Kidney epithelial cell (primary cell): ENCODE measurements around the gene KCNIP4. TPM values are rescaled to one million over a fixed set of nuclear protein-coding genes. Genes with fewer than 3 reads are reported as not detected.

ENCODE experiments used
- DNase-seq: peaks from one replicate; pipeline ENCODE4 v3.0.0-alpha.2; 2010; ENCODE audit warnings: low read depth
- H3K27me3 ChIP-seq: 2 replicates; pipeline ENCODE4 v1.6.0; 2011; ENCODE audit warnings: low read length; ENCODE audit not compliant: control insufficient read depth, insufficient read depth
- H3K36me3 ChIP-seq: 2 replicates; pipeline ENCODE4 v1.5.1; 2011; ENCODE audit warnings: low read length; ENCODE audit not compliant: control insufficient read depth, insufficient read depth
- H3K4me3 ChIP-seq: 2 replicates; pipeline ENCODE4 v1.5.1; 2011; ENCODE audit warnings: low read depth, mild to moderate bottlenecking, control low read depth, low read length
- total RNA-seq: library from RNA; depleted of rRNA; stranded (reverse); fragments of >200 nt; gene quantifications from 2 replicates; pipeline ENCODE4 v1.2.3, GENCODE V29; 2015
- TF ChIP-seq, protein P1 (sequence below): IDR thresholded peaks from 2 replicates; pipeline ENCODE4 v1.5.1; 2011; ENCODE audit warnings: mild to moderate bottlenecking, moderate library complexity, low read length, control low read depth, inconsistent platforms; ENCODE audit not compliant: insufficient read depth, poor library complexity, severe bottlenecking

The KCNIP4 gene
- total RNA-seq, 1 donor from 2014 or later, result 5.5 TPM

DNA sequence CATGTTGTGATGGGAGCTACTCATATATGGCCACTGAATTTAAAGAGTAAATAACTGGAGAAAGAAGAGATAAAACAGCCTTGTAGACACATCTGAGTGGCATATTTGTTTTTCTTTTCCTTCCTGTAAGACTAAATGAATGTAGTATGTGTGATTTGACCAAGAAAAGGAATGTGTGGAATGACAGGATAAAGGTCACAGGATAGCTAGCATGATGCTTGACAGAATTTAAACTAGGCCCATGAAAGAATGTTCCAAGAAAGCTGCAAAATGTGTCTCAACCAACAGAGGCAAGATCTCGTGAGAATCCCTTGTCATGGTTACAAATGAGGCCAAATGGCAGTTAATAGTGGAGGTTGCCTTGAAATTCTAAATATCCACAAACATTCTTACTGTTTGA is 137.0 kb downstream of the KCNIP4 start:
- no peak for DNase-seq
- Histone ChIP-seq H3K36me3 (no peaks in the 10 kb centered on the region), H3K4me3 (no peak overlapping the region), H3K27me3 (no peaks in the 10 kb centered on the region)
- TF ChIP-seq, protein P1, sequence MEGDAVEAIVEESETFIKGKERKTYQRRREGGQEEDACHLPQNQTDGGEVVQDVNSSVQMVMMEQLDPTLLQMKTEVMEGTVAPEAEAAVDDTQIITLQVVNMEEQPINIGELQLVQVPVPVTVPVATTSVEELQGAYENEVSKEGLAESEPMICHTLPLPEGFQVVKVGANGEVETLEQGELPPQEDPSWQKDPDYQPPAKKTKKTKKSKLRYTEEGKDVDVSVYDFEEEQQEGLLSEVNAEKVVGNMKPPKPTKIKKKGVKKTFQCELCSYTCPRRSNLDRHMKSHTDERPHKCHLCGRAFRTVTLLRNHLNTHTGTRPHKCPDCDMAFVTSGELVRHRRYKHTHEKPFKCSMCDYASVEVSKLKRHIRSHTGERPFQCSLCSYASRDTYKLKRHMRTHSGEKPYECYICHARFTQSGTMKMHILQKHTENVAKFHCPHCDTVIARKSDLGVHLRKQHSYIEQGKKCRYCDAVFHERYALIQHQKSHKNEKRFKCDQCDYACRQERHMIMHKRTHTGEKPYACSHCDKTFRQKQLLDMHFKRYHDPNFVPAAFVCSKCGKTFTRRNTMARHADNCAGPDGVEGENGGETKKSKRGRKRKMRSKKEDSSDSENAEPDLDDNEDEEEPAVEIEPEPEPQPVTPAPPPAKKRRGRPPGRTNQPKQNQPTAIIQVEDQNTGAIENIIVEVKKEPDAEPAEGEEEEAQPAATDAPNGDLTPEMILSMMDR, result no peak

DNA sequence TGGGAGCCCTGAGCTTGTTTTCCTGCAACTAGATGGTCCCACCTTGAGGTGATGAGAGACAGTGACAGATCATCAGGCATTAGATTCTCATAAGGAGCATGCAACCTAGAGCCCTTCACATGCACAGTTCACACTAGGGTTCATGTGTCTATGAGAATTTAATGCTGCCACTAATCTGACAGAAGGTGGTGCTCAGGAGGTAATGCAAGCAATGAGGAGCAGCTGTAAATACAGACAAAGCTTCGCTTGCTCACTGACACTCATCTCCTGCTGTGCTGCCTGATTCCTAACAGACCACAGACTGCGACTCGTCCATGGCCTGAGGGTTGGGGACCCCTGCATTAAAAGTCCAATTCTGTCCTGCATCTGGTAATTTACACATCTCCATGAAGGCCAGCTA is 141.6 kb downstream of the KCNIP4 start:
- Histone ChIP-seq H3K4me3 (no peak overlapping the region), H3K36me3 (no peaks in the 10 kb centered on the region), H3K27me3 (no peaks in the 10 kb centered on the region)
- TF ChIP-seq, protein P1, result no peak
- no peak for DNase-seq

- peak; percentile 66 for DNase-seq
- Histone ChIP-seq H3K27me3 (no peaks in the 10 kb centered on the region), H3K36me3 (no peaks in the 10 kb centered on the region), H3K4me3 (no peak overlapping the region)
- TF ChIP-seq, protein P1, result no peak
Measured at GRCh38 chr4:21802406-21802805, 146.2 kb downstream of the KCNIP4 start.

DNA sequence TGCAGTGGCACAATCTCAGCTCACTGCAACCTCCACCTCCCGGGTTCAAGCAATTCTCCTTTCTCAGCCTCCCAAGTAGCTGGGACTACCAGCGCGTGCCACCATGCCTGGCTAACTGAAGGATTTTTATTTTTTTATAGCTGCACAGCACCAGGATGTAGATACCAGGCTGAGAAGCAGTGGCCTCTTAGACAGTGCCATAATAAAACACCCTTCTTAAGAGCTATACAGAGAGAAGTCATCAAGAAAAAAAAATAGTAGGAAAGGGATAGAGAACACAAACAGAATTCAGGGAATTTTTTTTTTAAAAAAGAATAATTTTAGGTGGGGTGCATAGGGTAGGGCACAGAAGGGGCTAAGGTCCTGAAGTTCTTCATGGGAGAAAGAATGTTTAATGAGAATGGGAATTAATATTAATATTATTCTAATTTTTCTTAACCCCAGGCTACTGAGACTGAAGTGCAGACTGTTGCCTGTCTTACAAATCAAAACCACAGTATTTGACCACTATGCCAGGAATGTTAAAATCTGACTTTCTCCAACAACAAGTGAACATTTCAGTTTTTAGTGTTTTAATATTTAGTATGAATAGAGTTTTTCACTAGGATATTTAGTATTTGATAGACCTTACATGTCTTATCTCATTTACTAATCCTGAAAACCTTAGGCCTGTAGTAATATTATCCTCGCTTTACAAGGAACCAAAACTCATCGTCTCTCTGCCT is 146.7 kb downstream of the KCNIP4 start:
- DNase-seq, result no peak
- TF ChIP-seq, protein P1, result no peak
- no peaks in the 10 kb centered on the region for H3K36me3 ChIP-seq

DNA sequence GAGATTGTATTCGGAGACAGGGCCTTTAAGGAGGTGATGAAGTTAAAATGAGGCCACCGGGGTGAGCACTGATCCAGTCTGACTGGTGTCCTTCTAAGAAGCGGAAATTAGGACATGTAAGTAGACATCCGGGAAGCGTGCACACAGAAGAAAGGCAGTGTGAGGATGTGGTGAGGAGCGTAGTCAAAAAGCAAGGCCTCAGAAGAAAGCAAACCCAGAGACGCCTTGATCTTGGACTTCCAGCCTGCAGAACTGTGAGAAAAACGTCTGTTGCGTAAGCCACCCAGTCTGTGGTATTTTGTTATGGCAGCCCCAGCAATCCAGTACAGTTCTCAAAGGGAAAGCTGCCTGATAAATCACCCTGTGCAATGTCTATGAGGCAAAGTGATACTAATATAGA is 153.5 kb downstream of the KCNIP4 start:
- Histone ChIP-seq H3K36me3 (no peaks in the 10 kb centered on the region), H3K27me3 (no peaks in the 10 kb centered on the region), H3K4me3 (no peak overlapping the region)
- TF ChIP-seq, protein P1, result no peak
- no peak for DNase-seq

More for the DNA sequence above, 146.7 kb downstream of the KCNIP4 start:
- Histone ChIP-seq H3K27me3 (no peaks in the 10 kb centered on the region), H3K4me3 (no peak overlapping the region)

GRCh38 chr4:21792736-21793135 is 155.8 kb downstream of the KCNIP4 start:
- TF ChIP-seq, protein P1, result no peak
- Histone ChIP-seq H3K4me3 (no peak overlapping the region), H3K27me3 (no peaks in the 10 kb centered on the region), H3K36me3 (no peaks in the 10 kb centered on the region)
- DNase-seq, result no peak
